Measurements from ENCODE around the gene ULK4. TPM values are rescaled to one million over a fixed set of nuclear protein-coding genes. Genes with fewer than 3 reads are reported as not detected.

The ULK4 gene
- total and polyA plus RNA-seq, 9 of the 15 experiments (the other 6 are each of a cell fraction or from before 2014, with no cell fraction given), result 3.0 to 5.9 (median 3.5) TPM

- in situ Hi-C loops (cut with MboI), result no loop called here
- no TSS peak for BruUV-seq (replicated peaks)
- no peak overlapping the region for H3K4me3 ChIP-seq
- no peaks in the 10 kb centered on the region for H3K36me3 ChIP-seq (ENCODE audit: control insufficient read depth, insufficient read depth, low read length)
- peak; percentile 74 for ATAC-seq
- no peaks in the 10 kb centered on the region for H4K20me1 ChIP-seq (replicated peaks; ENCODE audit: control insufficient read depth, insufficient read depth, low read length)
- POLR2A ChIA-PET, result interaction anchor here (1.1 kb wide), 1 partner anchor 248 kb away, joined by 3 read pairs; no protein-coding TSS in a partner anchor
- no peak overlapping the region for H2AFZ ChIP-seq (ENCODE audit: low read depth, low read length)
- no peak overlapping the region for H3K27ac ChIP-seq (ENCODE audit: extremely low read depth, low read depth, low read length)
- H3K9me3 ChIP-seq (replicated peaks; ENCODE audit: control insufficient read depth, insufficient read depth, low read depth, low read length), result no peaks in the 10 kb centered on the region
- H3K4me1 ChIP-seq (replicated peaks in 1 of 2; ENCODE audit: control insufficient read depth in 2 of 2, insufficient read depth in 2 of 2, low read length in 2 of 2), result no peaks in the 10 kb centered on the region
- H3K4me2 ChIP-seq (ENCODE audit: insufficient read depth, low read length), result no peak overlapping the region
- no peak for FAIRE-seq
- CTCF ChIA-PET (ENCODE audit: low intra/inter-chr PET ratio), result no interaction called here
- DNase-seq (ENCODE audit: extremely low read depth in 1 of 4, low spot score in 3 of 4), result peak in 1 of 4 experiments; percentile 3
- intact Hi-C loops (cut with micrococcal nuclease), result no loop called here
- 2% methylated on average over 4 of the region's 4 CpGs for WGBS (ENCODE audit: insufficient coverage, low coverage, missing lambda C conversion rate)
- no peak overlapping the region for H3K9ac ChIP-seq (ENCODE audit: insufficient read depth in 1 of 2, low read depth in 2 of 2, low read length in 2 of 2)
- H3K27me3 ChIP-seq (ENCODE audit: control insufficient read depth in 2 of 2, insufficient read depth in 2 of 2, low read length in 2 of 2), result no peaks in the 10 kb centered on the region
- H3K9me1 ChIP-seq (ENCODE audit: control insufficient read depth, insufficient read depth, low read length), result no peaks in the 10 kb centered on the region
- H3K79me2 ChIP-seq (ENCODE audit: control insufficient read depth, insufficient read depth, low read length), result no peaks in the 10 kb centered on the region
- TF ChIP-seq PTTG1 (tag; IDR thresholded peaks at IDR 0.05; ENCODE audit: low read depth), result no peak
- TF ChIP-seq, protein P1, sequence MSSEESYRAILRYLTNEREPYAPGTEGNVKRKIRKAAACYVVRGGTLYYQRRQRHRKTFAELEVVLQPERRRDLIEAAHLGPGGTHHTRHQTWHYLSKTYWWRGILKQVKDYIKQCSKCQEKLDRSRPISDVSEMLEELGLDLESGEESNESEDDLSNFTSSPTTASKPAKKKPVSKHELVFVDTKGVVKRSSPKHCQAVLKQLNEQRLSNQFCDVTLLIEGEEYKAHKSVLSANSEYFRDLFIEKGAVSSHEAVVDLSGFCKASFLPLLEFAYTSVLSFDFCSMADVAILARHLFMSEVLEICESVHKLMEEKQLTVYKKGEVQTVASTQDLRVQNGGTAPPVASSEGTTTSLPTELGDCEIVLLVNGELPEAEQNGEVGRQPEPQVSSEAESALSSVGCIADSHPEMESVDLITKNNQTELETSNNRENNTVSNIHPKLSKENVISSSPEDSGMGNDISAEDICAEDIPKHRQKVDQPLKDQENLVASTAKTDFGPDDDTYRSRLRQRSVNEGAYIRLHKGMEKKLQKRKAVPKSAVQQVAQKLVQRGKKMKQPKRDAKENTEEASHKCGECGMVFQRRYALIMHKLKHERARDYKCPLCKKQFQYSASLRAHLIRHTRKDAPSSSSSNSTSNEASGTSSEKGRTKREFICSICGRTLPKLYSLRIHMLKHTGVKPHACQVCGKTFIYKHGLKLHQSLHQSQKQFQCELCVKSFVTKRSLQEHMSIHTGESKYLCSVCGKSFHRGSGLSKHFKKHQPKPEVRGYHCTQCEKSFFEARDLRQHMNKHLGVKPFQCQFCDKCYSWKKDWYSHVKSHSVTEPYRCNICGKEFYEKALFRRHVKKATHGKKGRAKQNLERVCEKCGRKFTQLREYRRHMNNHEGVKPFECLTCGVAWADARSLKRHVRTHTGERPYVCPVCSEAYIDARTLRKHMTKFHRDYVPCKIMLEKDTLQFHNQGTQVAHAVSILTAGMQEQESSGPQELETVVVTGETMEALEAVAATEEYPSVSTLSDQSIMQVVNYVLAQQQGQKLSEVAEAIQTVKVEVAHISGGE (CRISPR knock-in tag; IDR thresholded peaks at IDR 0.05), result no peak
- TF ChIP-seq, protein P2, sequence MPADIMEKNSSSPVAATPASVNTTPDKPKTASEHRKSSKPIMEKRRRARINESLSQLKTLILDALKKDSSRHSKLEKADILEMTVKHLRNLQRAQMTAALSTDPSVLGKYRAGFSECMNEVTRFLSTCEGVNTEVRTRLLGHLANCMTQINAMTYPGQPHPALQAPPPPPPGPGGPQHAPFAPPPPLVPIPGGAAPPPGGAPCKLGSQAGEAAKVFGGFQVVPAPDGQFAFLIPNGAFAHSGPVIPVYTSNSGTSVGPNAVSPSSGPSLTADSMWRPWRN (IDR thresholded peaks at IDR 0.05; ENCODE audit: low read depth), result no peak
- TF ChIP-seq CTBP1 (IDR thresholded peaks at IDR 0.05; ENCODE audit: borderline replicate concordance), result 0 out of 2 replicates have a peak, but pooled peaks have one; percentile 11
- peak; percentile 56; the same call in 1 of the 2 replicates for TF ChIP-seq RFX1 (IDR thresholded peaks at IDR 0.05)
- no peak for TF ChIP-seq CREB3L1 (IDR thresholded peaks at IDR 0.05; ENCODE audit: borderline replicate concordance, low read depth)
- no peak for TF ChIP-seq SRF (CRISPR knock-in tag; IDR thresholded peaks at IDR 0.05)
- TF ChIP-seq STAT6 (CRISPR knock-in tag; IDR thresholded peaks at IDR 0.05), result no peak
- no peak for TF ChIP-seq MIER1 (IDR thresholded peaks at IDR 0.05; ENCODE audit: low read depth)
- 0 out of 4 replicates have a peak, but pooled peaks of 1 of the 2 experiments have one; percentile 11 for TF ChIP-seq RAD21 (CRISPR knock-in tag; conservative IDR thresholded peaks at IDR 0.05 in 1 of 2, IDR thresholded peaks at IDR 0.05 in 1 of 2)
Measured at GRCh38 chr3:41448396-41448795, 513.5 kb downstream of the ULK4 start.

Data from K562 (cell line).